GM06990 (cell line): ENCODE data around the gene TCN2.
"Not testable (repeated sequence)": the region's sequence is repeated elsewhere in the genome, so short reads cannot be mapped to it uniquely, and the experiment has no call there.

Experiments used
- DNase-seq: peaks from one replicate; pipeline ENCODE4 v3.0.0-alpha.2; 2011; ENCODE audit not compliant: insufficient read length; ENCODE audit errors: extremely low read depth
- H3K27me3 ChIP-seq: replicated peaks from 2 replicates; pipeline ENCODE4 v1.6.0; 2011; ENCODE audit warnings: low read length; ENCODE audit not compliant: control insufficient read depth, insufficient read depth
- H3K36me3 ChIP-seq: 2 replicates; pipeline ENCODE4 v1.5.1; 2011; ENCODE audit warnings: low read length; ENCODE audit not compliant: control insufficient read depth, insufficient read depth
- H3K4me3 ChIP-seq: replicated peaks from 2 replicates; pipeline ENCODE4 v1.5.1; 2011; ENCODE audit warnings: low read depth, mild to moderate bottlenecking, control low read depth, low read length
- CTCF ChIP-seq: IDR thresholded peaks from 2 replicates; pipeline ENCODE4 v1.5.1; 2011; ENCODE audit warnings: low read length, control low read depth, mild to moderate bottlenecking, inconsistent platforms; ENCODE audit not compliant: insufficient read depth, poor library complexity, severe bottlenecking

TCN2 gene

DNA sequence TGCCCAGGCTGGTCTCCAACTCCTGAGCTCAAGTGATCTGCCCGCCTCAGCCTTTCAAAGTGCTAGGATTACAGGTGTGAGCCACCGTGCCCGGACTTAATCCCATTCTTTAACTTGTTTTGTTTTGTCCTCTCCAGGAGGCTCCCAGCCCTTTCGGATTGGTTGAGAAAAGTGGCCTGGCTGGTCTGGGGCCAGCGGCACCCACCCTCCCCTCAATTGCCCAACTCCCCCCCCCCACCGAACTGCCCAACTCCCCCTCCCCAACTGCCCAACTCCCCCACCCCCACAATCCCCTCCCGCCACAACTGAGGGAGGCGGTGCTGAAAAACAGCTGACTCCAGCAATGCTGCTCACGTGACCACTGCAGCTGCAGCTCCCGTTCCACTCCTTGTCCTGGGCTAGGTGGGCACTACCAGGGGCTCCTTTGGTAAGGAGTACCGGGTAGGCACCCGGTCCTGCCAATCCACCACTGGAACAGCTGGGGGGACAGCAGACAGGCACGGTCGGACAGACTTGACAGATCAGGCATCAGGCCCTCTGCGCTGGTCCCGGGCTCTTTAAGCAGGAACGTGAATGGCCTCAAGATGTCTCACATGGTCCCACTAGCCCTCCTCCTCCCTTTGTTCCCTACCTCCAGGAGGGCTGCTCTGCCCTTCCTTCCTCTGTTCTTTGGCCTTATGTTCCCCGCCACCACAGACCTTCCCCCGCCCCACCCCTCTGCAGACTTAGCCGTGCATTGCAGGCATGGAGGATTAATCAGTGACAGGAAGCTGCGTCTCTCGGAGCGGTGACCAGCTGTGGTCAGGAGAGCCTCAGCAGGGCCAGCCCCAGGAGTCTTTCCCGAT is at the start of gene TCN2:
Gene TCN2 (plus strand): TSS at position 720 of the 845 bp plus-strand sequence. CDS start 158 bp downstream, outside the sequence.
- Histone ChIP-seq H3K27me3 (no peaks in the 10 kb centered on the region), H3K36me3 (no peaks in the 10 kb centered on the region), H3K4me3 (peak within 1 kb of the TSS; percentile 63)
- DNase-seq: peak; percentile 48
- TF ChIP-seq CTCF: no peak

- no peak for TF ChIP-seq CTCF
- DNase-seq: no peak
- H3K4me3 ChIP-seq: no peak overlapping the region
- no peaks in the 10 kb centered on the region for H3K36me3 ChIP-seq
- no peaks in the 10 kb centered on the region; the same call in 1 of the 2 replicates for H3K27me3 ChIP-seq
Observed at GRCh38 chr22:30557243-30557642, 49.7 kb upstream of the TCN2 start.

GRCh38 chr22:30559889-30560288 is 47.1 kb upstream of the TCN2 start:
- Histone ChIP-seq H3K27me3 (no peaks in the 10 kb centered on the region; the same call in 1 of the 2 replicates), H3K4me3 (no peak overlapping the region), H3K36me3 (no peaks in the 10 kb centered on the region)
- DNase-seq: no peak
- TF ChIP-seq CTCF: no peak

- not testable (repeated sequence) for H3K36me3 ChIP-seq, DNase-seq, H3K4me3 ChIP-seq, H3K27me3 ChIP-seq
- peak; percentile 45 for TF ChIP-seq CTCF
Observed at GRCh38 chr22:30560643-30561202, 46.3 kb upstream of the TCN2 start.

GRCh38 chr22:30561402-30562189 is 45.4 kb upstream of the TCN2 start:
- no peaks in the 10 kb centered on the region; the same call in 1 of the 2 replicates for H3K27me3 ChIP-seq
- no peak for TF ChIP-seq CTCF
- H3K36me3 ChIP-seq: no peaks in the 10 kb centered on the region
- H3K4me3 ChIP-seq: no peak overlapping the region
- DNase-seq: no peak
